Sigmoid colon (tissue), 4 donors: ENCODE measurements around the gene C1GALT1.

ENCODE experiments used
- EP300 ChIP-seq, 4 donors: sonication (generic); formaldehyde crosslinking; IDR thresholded peaks; one replicate each; pipeline ENCODE4 v1.6.1; 2017; ENCODE audit warnings: antibody characterized with exemption in 4 of 4
- POLR2A ChIP-seq, 2 donors: fragments of 450-650 bp; IDR thresholded peaks; one replicate each; pipeline ENCODE4 v1.6.1; 2016; ENCODE audit warnings: antibody characterized with exemption in 2 of 2, mild to moderate bottlenecking in 2 of 2, moderate library complexity in 2 of 2
- TF ChIP-seq, protein P1 (sequence below), 4 experiments: fragments of 450-650 bp in 3 of 4; fragments of 200-600 bp in 1 of 4; IDR thresholded peaks; one replicate each; pipeline ENCODE4 v1.5.1; 2016 to 2019; ENCODE audit warnings: antibody characterized with exemption in 4 of 4, mild to moderate bottlenecking in 3 of 4, moderate library complexity in 2 of 4

GRCh38 chr7:7146837-7147236 is 35.5 kb upstream of the C1GALT1 start:
- TF ChIP-seq, protein P1, sequence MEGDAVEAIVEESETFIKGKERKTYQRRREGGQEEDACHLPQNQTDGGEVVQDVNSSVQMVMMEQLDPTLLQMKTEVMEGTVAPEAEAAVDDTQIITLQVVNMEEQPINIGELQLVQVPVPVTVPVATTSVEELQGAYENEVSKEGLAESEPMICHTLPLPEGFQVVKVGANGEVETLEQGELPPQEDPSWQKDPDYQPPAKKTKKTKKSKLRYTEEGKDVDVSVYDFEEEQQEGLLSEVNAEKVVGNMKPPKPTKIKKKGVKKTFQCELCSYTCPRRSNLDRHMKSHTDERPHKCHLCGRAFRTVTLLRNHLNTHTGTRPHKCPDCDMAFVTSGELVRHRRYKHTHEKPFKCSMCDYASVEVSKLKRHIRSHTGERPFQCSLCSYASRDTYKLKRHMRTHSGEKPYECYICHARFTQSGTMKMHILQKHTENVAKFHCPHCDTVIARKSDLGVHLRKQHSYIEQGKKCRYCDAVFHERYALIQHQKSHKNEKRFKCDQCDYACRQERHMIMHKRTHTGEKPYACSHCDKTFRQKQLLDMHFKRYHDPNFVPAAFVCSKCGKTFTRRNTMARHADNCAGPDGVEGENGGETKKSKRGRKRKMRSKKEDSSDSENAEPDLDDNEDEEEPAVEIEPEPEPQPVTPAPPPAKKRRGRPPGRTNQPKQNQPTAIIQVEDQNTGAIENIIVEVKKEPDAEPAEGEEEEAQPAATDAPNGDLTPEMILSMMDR (IDR thresholded peaks at IDR 0.05) = no peak
- no peak for TF ChIP-seq POLR2A (IDR thresholded peaks at IDR 0.05)
- no peak for TF ChIP-seq EP300 (IDR thresholded peaks at IDR 0.05)
